CD14-positive monocyte (primary cell): ENCODE measurements around the gene CBY1. TPM values are rescaled to one million over a fixed set of nuclear protein-coding genes. Genes with fewer than 3 reads are reported as not detected.

Experiments
- DNase-seq, 3 donors: peaks; one replicate each; pipeline ENCODE4 v3.0.0-alpha.2; 2011 to 2022
- H2AFZ ChIP-seq: 2 replicates; pipeline ENCODE4 v1.6.0; 2012; ENCODE audit warnings: mild to moderate bottlenecking, low read depth, low read length, inconsistent platforms; ENCODE audit not compliant: insufficient read depth, poor library complexity, severe bottlenecking
- H3K27ac ChIP-seq, 2 donors: 1 replicate in 1 of 2; 2 replicates in 1 of 2; pipeline ENCODE4 v1.5.1; 2012 to 2013; ENCODE audit warnings: low read length in 2 of 2, control low read depth in 1 of 2, inconsistent platforms in 1 of 2, low read depth in 1 of 2, mild to moderate bottlenecking in 1 of 2
- H3K27me3 ChIP-seq, 2 donors: one replicate each; pipeline versions ENCODE4 v1.6.0 to v1.6.1; 2011 to 2013; ENCODE audit warnings: low read length in 2 of 2; ENCODE audit not compliant: control insufficient read depth in 2 of 2, insufficient read depth in 2 of 2
- H3K36me3 ChIP-seq, 2 donors: replicated peaks in 1 of 2; 1 replicate in 1 of 2; 2 replicates in 1 of 2; pipeline versions ENCODE4 v1.5.1 to v1.6.1; 2012 to 2013; ENCODE audit warnings: low read length in 2 of 2, control low read depth in 1 of 2, inconsistent platforms in 1 of 2, mild to moderate bottlenecking in 1 of 2; ENCODE audit not compliant: insufficient read depth in 2 of 2, control insufficient read depth in 1 of 2
- H3K4me1 ChIP-seq, 2 donors: 1 replicate in 1 of 2; 2 replicates in 1 of 2; pipeline versions ENCODE4 v1.5.1 to v1.6.1; 2012 to 2013; ENCODE audit warnings: low read length in 2 of 2, control low read depth in 1 of 2, inconsistent platforms in 1 of 2, mild to moderate bottlenecking in 1 of 2, moderate library complexity in 1 of 2; ENCODE audit not compliant: insufficient read depth in 2 of 2, control insufficient read depth in 1 of 2
- H3K4me2 ChIP-seq: replicated peaks from 2 replicates; pipeline ENCODE3; 2012; ENCODE audit warnings: low read length, moderate library complexity, mild to moderate bottlenecking; ENCODE audit not compliant: poor library complexity, severe bottlenecking; ENCODE audit errors: extremely low read depth
- H3K4me3 ChIP-seq, 3 experiments: fragments of 200-600 bp in 1 of 3; sonication (generic) in 1 of 3; replicated peaks in 1 of 3; 1 replicate in 2 of 3; 2 replicates in 1 of 3; pipeline ENCODE4 v1.5.1; 2011 to 2013; ENCODE audit warnings: low read length in 3 of 3, mild to moderate bottlenecking in 3 of 3, control low read depth in 2 of 3, low read depth in 2 of 3, inconsistent platforms in 1 of 3, moderate library complexity in 1 of 3
- H3K79me2 ChIP-seq: 2 replicates; pipeline ENCODE4 v1.6.0; 2012; ENCODE audit warnings: mild to moderate bottlenecking, control low read depth, inconsistent platforms, low read length, moderate library complexity; ENCODE audit not compliant: insufficient read depth
- H3K9ac ChIP-seq: 2 replicates; pipeline ENCODE4 v1.6.0; 2017; ENCODE audit warnings: low read length, mild to moderate bottlenecking; ENCODE audit not compliant: insufficient read depth, poor library complexity, severe bottlenecking
- H3K9me3 ChIP-seq, 2 donors: replicated peaks in 1 of 2; 1 replicate in 1 of 2; 2 replicates in 1 of 2; pipeline versions ENCODE4 v1.5.1 to v1.6.1; 2012 to 2013; ENCODE audit warnings: low read length in 2 of 2, control low read depth in 1 of 2; ENCODE audit not compliant: control insufficient read depth in 1 of 2, insufficient read depth in 1 of 2
- H4K20me1 ChIP-seq: 2 replicates; pipeline ENCODE4 v1.6.0; 2012; ENCODE audit warnings: mild to moderate bottlenecking, low read length, control low read depth, moderate library complexity; ENCODE audit not compliant: insufficient read depth
- H3K27ac Mint-ChIP-seq, 7 donors: one replicate each; pipeline ENCODE4 v1.8.0; 2020; ENCODE audit warnings: mild to moderate bottlenecking in 7 of 7, mixed read lengths in 7 of 7, moderate library complexity in 6 of 7, inconsistent platforms in 2 of 7
- H3K27me3 Mint-ChIP-seq, 3 donors: one replicate each; pipeline ENCODE4 v1.8.0; 2021 to 2022; ENCODE audit warnings: low read depth in 3 of 3, mild to moderate bottlenecking in 3 of 3, mixed read lengths in 3 of 3, moderate library complexity in 3 of 3, inconsistent platforms in 1 of 3
- H3K36me3 Mint-ChIP-seq, 2 donors: one replicate each; pipeline ENCODE4 v1.8.0; 2020; ENCODE audit warnings: mixed read lengths in 2 of 2, inconsistent platforms in 1 of 2, mild to moderate bottlenecking in 1 of 2
- H3K4me1 Mint-ChIP-seq: one replicate; pipeline ENCODE4 v1.8.0; 2020; ENCODE audit warnings: mild to moderate bottlenecking, mixed read lengths
- H3K4me3 Mint-ChIP-seq, 2 donors: one replicate each; pipeline ENCODE4 v1.8.0; 2020; ENCODE audit warnings: mild to moderate bottlenecking in 2 of 2, mixed read lengths in 2 of 2, moderate library complexity in 1 of 2
- H3K9me3 Mint-ChIP-seq, 7 donors: one replicate each; pipeline ENCODE4 v1.8.0; 2020 to 2022; ENCODE audit warnings: mixed read lengths in 7 of 7, mild to moderate bottlenecking in 6 of 7, moderate library complexity in 6 of 7, inconsistent platforms in 2 of 7
- whole genome bisulfite sequencing: methylation state at CpG from one replicate; pipeline ENCODE4 v1.1.5; 2013; ENCODE audit warnings: missing lambda C conversion rate; ENCODE audit not compliant: insufficient coverage; 5-methylcytosine and 5-hydroxymethylcytosine counted together
- intact Hi-C, 2 donors: fragments of 100-400 bp; cut with micrococcal nuclease; formaldehyde crosslinking; loops; one replicate each; pipeline versions ENCODE4 v1.15.0 to v1.15.1; 2023
- polyA plus RNA-seq, 3 donors: library from polyadenylated mRNA; depleted of rRNA in 1 of 3; unstranded in 2 of 3; stranded (reverse) in 1 of 3; fragments of 300-500 nt in 2 of 3; fragments of >200 nt in 1 of 3; fragmentation: Illumina TruSeq in 2 of 3; gene quantifications; 1 replicate in 2 of 3; 2 replicates in 1 of 3; pipeline ENCODE4 v1.2.3, GENCODE V29; 2012 to 2021
- TF ChIP-seq, protein P1 (sequence below): fragments of 200-600 bp; IDR thresholded peaks from one replicate; pipeline ENCODE4 v1.8.0; 2022; ENCODE audit warnings: antibody characterized with exemption, mild to moderate bottlenecking

The CBY1 gene
- polyA plus RNA-seq, 3 donors = 1.1 to 4.1 (median 1.7) TPM

DNA sequence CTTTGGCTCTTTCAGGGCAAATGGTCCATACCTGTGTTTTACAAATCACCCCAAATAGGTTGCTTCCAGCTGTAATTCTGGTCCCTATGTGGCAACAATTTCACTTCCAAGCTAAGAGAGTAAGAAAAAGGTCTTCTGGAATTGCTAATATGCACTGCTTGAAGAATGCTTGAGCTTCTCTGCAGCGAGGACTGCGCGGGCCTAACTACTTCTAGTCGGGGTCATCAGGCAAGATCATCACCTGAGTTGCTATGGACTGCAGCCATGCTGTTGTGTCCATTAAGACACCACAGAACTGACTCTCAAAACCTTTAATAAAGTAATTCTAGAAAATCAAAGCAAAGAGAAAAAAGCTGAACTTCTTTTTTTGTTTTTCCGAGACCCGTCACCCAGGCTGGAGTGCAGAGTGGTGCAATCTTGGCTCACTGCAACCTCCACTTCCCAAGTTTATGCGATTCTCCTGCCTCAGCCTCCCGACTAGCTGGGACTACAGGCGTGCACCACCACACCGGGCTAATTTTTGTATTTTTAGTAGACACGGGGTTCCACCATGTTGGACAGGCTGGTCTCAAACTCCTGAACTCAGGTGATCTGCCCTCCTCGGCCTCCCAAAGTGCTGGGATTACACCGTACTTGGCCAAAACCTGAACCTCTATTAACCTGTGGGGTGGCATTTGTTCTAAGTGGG lies 42.1 kb downstream of the CBY1 start:
- WGBS = 79% methylated on average over 9 of the region's 13 CpGs
- peak overlapping the region in 6 of 7 donors; percentile 32 to 81 (median 58) for H3K27ac Mint-ChIP-seq
- H3K4me1 ChIP-seq = peaks cover 47 to 53% of the 10 kb centered on the region in 2 donors

DNA sequence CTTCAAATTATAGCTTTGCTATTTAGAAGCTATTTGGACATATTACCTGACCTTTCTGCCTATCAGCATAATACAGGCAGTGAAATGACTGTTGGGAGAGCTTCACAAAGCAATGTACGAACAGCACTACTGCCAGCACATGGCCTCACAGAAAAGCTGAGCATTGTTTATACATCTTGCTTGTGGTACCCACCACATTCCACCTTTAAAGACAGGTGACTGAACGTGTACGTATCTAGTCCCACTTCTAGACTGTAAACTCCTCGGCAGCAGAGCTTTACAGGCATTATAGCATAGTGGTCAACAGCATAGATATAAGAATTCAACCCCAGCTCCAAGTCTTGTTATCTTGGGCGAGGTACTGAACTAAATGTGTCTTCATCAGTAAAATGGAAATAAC lies 42.7 kb downstream of the CBY1 start:
- no peak overlapping the region for H3K9ac ChIP-seq
- peak overlapping the region; percentile 89 to 91 for H3K4me3 Mint-ChIP-seq
- peaks cover 47 to 53% of the 10 kb centered on the region in 2 donors for H3K4me1 ChIP-seq
- intact Hi-C loops = no loop called here
- WGBS = 82% methylated on average over 3 of the region's 5 CpGs
- no peak overlapping the region for H2AFZ ChIP-seq
- H3K36me3 Mint-ChIP-seq = peaks cover 0 to 18% of the 10 kb centered on the region in 2 donors
- TF ChIP-seq, protein P1, sequence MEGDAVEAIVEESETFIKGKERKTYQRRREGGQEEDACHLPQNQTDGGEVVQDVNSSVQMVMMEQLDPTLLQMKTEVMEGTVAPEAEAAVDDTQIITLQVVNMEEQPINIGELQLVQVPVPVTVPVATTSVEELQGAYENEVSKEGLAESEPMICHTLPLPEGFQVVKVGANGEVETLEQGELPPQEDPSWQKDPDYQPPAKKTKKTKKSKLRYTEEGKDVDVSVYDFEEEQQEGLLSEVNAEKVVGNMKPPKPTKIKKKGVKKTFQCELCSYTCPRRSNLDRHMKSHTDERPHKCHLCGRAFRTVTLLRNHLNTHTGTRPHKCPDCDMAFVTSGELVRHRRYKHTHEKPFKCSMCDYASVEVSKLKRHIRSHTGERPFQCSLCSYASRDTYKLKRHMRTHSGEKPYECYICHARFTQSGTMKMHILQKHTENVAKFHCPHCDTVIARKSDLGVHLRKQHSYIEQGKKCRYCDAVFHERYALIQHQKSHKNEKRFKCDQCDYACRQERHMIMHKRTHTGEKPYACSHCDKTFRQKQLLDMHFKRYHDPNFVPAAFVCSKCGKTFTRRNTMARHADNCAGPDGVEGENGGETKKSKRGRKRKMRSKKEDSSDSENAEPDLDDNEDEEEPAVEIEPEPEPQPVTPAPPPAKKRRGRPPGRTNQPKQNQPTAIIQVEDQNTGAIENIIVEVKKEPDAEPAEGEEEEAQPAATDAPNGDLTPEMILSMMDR = no peak
- peak overlapping the region in 1 of 7 donors; percentile 40 for H3K27ac Mint-ChIP-seq
- H4K20me1 ChIP-seq = peaks cover 11% of the 10 kb centered on the region
- H3K4me3 ChIP-seq = peak overlapping the region in 2 of 3 experiments; percentile 89 to 97
- no peak for DNase-seq
- H3K27me3 ChIP-seq = peaks cover 0 to 2% of the 10 kb centered on the region in 2 donors
- H3K4me2 ChIP-seq = peak overlapping the region; percentile 75
- peaks cover 6 to 13% (median 6%) of the 10 kb centered on the region in 3 donors for H3K27me3 Mint-ChIP-seq
- no peaks in the 10 kb centered on the region for H3K9me3 Mint-ChIP-seq
- peaks cover 48% of the 10 kb centered on the region for H3K79me2 ChIP-seq
- no peaks in the 10 kb centered on the region for H3K9me3 ChIP-seq
- H3K4me1 Mint-ChIP-seq = peaks cover 51% of the 10 kb centered on the region
- H3K36me3 ChIP-seq = no peaks in the 10 kb centered on the region
- no peak overlapping the region for H3K27ac ChIP-seq

More for the DNA sequence above, 42.1 kb downstream of the CBY1 start:
- Histone ChIP-seq H3K4me3 (peak overlapping the region in 1 of 3 experiments; percentile 89), H3K4me2 (peak overlapping the region; percentile 75), H4K20me1 (peaks cover 11% of the 10 kb centered on the region), H3K9me3 (no peaks in the 10 kb centered on the region), H3K9ac (no peak overlapping the region), H3K79me2 (peaks cover 54% of the 10 kb centered on the region), H2AFZ (no peak overlapping the region), H3K27ac (peak overlapping the region in 1 of 2 donors; percentile 52), H3K27me3 (peaks cover 0 to 2% of the 10 kb centered on the region in 2 donors), H3K36me3 (no peaks in the 10 kb centered on the region)
- Mint-ChIP-seq H3K27me3 (peaks cover 6 to 13% (median 6%) of the 10 kb centered on the region in 3 donors), H3K4me1 (peaks cover 48% of the 10 kb centered on the region), H3K36me3 (peaks cover 0 to 18% of the 10 kb centered on the region in 2 donors), H3K9me3 (no peaks in the 10 kb centered on the region), H3K4me3 (peak overlapping the region; percentile 39 to 62)
- TF ChIP-seq, protein P1 = no peak
- intact Hi-C loops = no loop called here
- no peak for DNase-seq
